Calu3 (cell line): ENCODE data around the gene MRPS9. TPM values are rescaled to one million over a fixed set of nuclear protein-coding genes. Genes with fewer than 3 reads are reported as not detected.
A peak's percentile ranks its signal among the peaks of the same experiment; 100 is the strongest.

Source experiments
- BruUV-seq: library from RNA; stranded (reverse); fragments of 400-500 nt; replicated peaks from 2 replicates; lab custom pipeline; 2021; lab: Mats Ljungman, UMichigan
- CTCF ChIA-PET: fragments of 300-600 bp; sonication (Branson Sonifier 250); formaldehyde crosslinking; loops from one replicate; lab custom pipeline; 2022; ENCODE audit warnings: antibody characterized with exemption; lab: Charles Lee
- DNase-seq: peaks from one replicate; pipeline ENCODE4 v3.0.0; 2022
- H3K27ac Mint-ChIP-seq: one replicate; pipeline ENCODE4 v1.8.0; 2022; ENCODE audit warnings: mixed read lengths; ENCODE audit not compliant: unreplicated experiment
- H3K27me3 Mint-ChIP-seq: one replicate; pipeline ENCODE4 v1.8.0; 2022; ENCODE audit warnings: mixed read lengths; ENCODE audit not compliant: unreplicated experiment
- H3K36me3 Mint-ChIP-seq: one replicate; pipeline ENCODE4 v1.8.0; 2022; ENCODE audit warnings: mild to moderate bottlenecking, moderate library complexity, mixed read lengths; ENCODE audit not compliant: insufficient read depth, unreplicated experiment
- H3K4me1 Mint-ChIP-seq: one replicate; pipeline ENCODE4 v1.8.0; 2022; ENCODE audit warnings: mild to moderate bottlenecking, low read depth, mixed read lengths; ENCODE audit not compliant: unreplicated experiment
- H3K4me3 Mint-ChIP-seq: one replicate; pipeline ENCODE4 v1.8.0; 2022; ENCODE audit warnings: mild to moderate bottlenecking, low read depth, moderate library complexity, mixed read lengths; ENCODE audit not compliant: unreplicated experiment
- H3K9me3 Mint-ChIP-seq: one replicate; pipeline ENCODE4 v1.8.0; 2022; ENCODE audit warnings: low read depth, mixed read lengths; ENCODE audit not compliant: unreplicated experiment
- intact Hi-C: fragments of 100-400 bp; cut with micrococcal nuclease; formaldehyde crosslinking; loops from one replicate; pipeline ENCODE4 v1.10.0; 2022; ENCODE audit not compliant: unreplicated experiment
- total RNA-seq: library from RNA; stranded (reverse); gene quantifications from 2 replicates; pipeline ENCODE4 v1.2.3, GENCODE V29; 2022
- TF ChIP-seq, protein P1 (sequence below): fragments of 200-600 bp; IDR thresholded peaks from one replicate; pipeline ENCODE4 v1.8.0; 2022; ENCODE audit warnings: antibody characterized with exemption; ENCODE audit not compliant: unreplicated experiment

Gene MRPS9
- total RNA-seq, 1 experiment from 2014 or later: 33.9 TPM

DNA sequence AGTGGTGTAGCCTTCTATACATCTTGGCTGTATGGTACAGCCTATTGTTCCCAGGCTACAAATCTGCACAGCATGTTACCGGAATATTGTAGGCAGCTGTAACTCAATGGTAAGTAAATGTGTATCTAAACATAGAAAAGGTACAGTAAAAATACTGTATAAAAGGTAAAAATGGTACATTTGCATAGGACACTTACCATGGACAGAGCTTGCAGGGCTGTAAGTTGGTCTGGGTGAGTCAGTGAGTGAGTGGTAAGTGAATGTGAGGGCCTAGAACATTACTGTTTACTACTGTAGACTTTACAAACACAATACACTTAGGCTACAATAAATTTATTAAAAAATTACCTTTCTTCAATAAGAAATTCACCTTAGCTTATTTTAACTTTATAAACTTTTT is 3.7 kb upstream of the MRPS9 start:
- no peak overlapping the region for H3K27ac Mint-ChIP-seq
- peaks cover 18% of the 10 kb centered on the region for H3K36me3 Mint-ChIP-seq
- peaks cover 18% of the 10 kb centered on the region for H3K4me1 Mint-ChIP-seq
- DNase-seq: no peak
- peaks cover 3% of the 10 kb centered on the region for H3K9me3 Mint-ChIP-seq
- H3K4me3 Mint-ChIP-seq: no peak overlapping the region
- TF ChIP-seq, protein P1, sequence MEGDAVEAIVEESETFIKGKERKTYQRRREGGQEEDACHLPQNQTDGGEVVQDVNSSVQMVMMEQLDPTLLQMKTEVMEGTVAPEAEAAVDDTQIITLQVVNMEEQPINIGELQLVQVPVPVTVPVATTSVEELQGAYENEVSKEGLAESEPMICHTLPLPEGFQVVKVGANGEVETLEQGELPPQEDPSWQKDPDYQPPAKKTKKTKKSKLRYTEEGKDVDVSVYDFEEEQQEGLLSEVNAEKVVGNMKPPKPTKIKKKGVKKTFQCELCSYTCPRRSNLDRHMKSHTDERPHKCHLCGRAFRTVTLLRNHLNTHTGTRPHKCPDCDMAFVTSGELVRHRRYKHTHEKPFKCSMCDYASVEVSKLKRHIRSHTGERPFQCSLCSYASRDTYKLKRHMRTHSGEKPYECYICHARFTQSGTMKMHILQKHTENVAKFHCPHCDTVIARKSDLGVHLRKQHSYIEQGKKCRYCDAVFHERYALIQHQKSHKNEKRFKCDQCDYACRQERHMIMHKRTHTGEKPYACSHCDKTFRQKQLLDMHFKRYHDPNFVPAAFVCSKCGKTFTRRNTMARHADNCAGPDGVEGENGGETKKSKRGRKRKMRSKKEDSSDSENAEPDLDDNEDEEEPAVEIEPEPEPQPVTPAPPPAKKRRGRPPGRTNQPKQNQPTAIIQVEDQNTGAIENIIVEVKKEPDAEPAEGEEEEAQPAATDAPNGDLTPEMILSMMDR: no peak
- BruUV-seq: no TSS peak
- CTCF ChIA-PET: no interaction called here
- intact Hi-C loops: no loop called here
- H3K27me3 Mint-ChIP-seq: peaks cover 17% of the 10 kb centered on the region

DNA sequence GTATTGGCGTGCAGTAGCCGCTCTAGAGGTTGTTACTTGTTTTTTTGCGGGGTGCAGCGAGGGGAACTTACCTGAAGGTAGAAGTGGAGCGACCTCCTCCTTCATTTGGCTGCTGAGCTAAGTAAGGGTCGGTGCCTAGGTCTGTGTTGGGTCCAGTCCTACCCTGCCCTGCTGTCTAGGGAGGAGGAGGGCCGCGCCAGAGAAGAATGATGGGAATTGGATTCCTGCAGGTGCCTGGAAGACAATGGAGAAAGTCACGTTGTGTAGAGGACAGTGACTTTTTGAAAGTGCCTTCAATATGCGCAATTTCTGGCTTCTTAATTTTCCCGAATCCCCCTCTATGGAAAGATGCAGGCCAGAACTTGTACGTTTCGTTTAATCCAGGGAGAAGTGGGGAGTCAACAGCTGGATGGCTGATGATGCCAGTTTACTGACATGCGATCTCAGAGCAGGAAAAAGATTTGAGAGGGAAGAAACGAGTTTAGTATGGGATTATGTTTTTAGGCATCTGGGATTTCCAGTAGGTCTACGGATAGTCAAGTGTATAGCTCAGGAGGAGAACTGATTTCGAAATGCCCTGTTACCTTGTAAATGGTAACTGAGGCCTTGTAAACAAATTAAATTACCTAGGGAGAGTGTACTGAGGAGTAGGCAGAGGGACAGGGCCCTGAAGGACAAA is 653 bp downstream of the MRPS9 start:
- Mint-ChIP-seq H3K36me3 (peaks cover 18% of the 10 kb centered on the region), H3K4me1 (peaks cover 17% of the 10 kb centered on the region), H3K27me3 (no peaks in the 10 kb centered on the region), H3K27ac (peak overlapping the region; percentile 77), H3K9me3 (no peaks in the 10 kb centered on the region), H3K4me3 (peak overlapping the region; percentile 99)
- intact Hi-C loops: no loop called here
- TF ChIP-seq, protein P1: no peak
- CTCF ChIA-PET: interaction anchor here (0.6 kb wide), 1 partner anchor 62 kb away, joined by 3 read pairs; no protein-coding TSS in a partner anchor
- DNase-seq: no peak
- no TSS peak for BruUV-seq

DNA sequence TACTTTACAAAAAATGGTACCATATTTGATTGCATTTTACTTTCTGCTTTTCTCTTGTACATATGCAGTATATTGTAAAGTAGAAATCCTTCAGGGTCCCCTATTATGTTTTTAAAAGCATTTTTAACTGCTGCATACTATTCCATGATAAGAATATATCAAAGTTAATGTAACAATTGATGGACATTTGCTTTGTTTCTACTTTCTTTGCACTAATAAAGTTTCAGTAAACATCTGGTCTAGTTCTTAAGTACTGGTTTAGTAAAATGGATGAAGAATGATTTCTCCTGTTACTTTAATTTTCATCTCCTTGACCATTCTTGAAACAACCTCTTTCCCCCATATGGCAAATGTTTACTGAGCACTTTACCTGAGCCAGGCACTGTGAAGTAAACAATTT is 1.7 kb downstream of the MRPS9 start:
- CTCF ChIA-PET: no interaction called here
- intact Hi-C loops: no loop called here
- Mint-ChIP-seq H3K27me3 (no peaks in the 10 kb centered on the region), H3K27ac (no peak overlapping the region), H3K4me1 (peaks cover 17% of the 10 kb centered on the region), H3K4me3 (no peak overlapping the region), H3K9me3 (no peaks in the 10 kb centered on the region), H3K36me3 (peaks cover 18% of the 10 kb centered on the region)
- TF ChIP-seq, protein P1: no peak
- DNase-seq: no peak
- TSS peak; percentile 30 for BruUV-seq

DNA sequence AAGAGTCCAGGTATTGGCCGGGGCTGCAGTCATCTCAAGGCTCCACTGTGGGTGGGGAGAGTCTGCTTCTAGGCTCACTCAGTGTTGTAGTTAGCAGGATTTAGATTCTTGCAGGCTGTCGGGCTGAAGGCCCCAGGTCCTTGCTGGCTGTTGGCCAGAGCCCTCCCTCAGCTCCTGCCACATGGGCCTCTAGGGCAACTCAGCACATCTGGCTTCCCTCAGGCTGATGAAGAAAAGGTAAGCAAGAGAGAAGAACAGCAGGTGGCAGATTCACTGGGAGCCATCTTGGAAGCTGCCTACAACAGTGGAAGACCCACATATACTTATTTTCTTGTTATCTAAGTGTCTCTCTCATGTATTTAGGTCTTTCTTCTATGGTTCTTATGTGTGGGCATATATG is 4.3 kb downstream of the MRPS9 start:
- Mint-ChIP-seq H3K27ac (no peak overlapping the region), H3K9me3 (no peaks in the 10 kb centered on the region), H3K4me1 (peaks cover 17% of the 10 kb centered on the region), H3K36me3 (peaks cover 16% of the 10 kb centered on the region), H3K27me3 (no peaks in the 10 kb centered on the region), H3K4me3 (no peak overlapping the region)
- TF ChIP-seq, protein P1: no peak
- intact Hi-C loops: no loop called here
- no peak for DNase-seq
- no TSS peak for BruUV-seq
- CTCF ChIA-PET: no interaction called here
